Trophoblast cell (in vitro differentiated cells and primary cell): ENCODE results near the gene INVS.

Experiments used
- DNase-seq, 2 donors: peaks; one replicate each; pipeline ENCODE4 v3.0.0-alpha.2; 2016
- H2AFZ ChIP-seq: 2 replicates; pipeline ENCODE4 v1.6.1; 2013; ENCODE audit warnings: low read length, moderate library complexity, mild to moderate bottlenecking; ENCODE audit not compliant: insufficient read depth, poor library complexity
- H2AK5ac ChIP-seq: 2 replicates; pipeline ENCODE4 v1.6.1; 2013; ENCODE audit warnings: mild to moderate bottlenecking, low read length
- H2BK120ac ChIP-seq: 2 replicates; pipeline ENCODE4 v1.6.1; 2013; ENCODE audit warnings: low read length, mild to moderate bottlenecking, moderate library complexity; ENCODE audit not compliant: insufficient read depth, poor library complexity
- H2BK12ac ChIP-seq: 2 replicates; pipeline ENCODE4 v1.6.1; 2013; ENCODE audit warnings: mild to moderate bottlenecking, low read length, moderate library complexity
- H2BK5ac ChIP-seq: 2 replicates; pipeline ENCODE4 v1.6.1; 2013; ENCODE audit warnings: low read length, low read depth, moderate library complexity, mild to moderate bottlenecking; ENCODE audit not compliant: poor library complexity
- H3K14ac ChIP-seq: 2 replicates; pipeline ENCODE4 v1.6.1; 2013; ENCODE audit warnings: mild to moderate bottlenecking, low read length
- H3K18ac ChIP-seq: 2 replicates; pipeline ENCODE4 v1.6.1; 2013; ENCODE audit warnings: mild to moderate bottlenecking, low read length
- H3K23ac ChIP-seq: 2 replicates; pipeline ENCODE4 v1.6.1; 2013; ENCODE audit warnings: low read length
- H3K27ac ChIP-seq: 2 replicates; pipeline ENCODE4 v1.5.1; 2013; ENCODE audit warnings: low read depth, mild to moderate bottlenecking, inconsistent platforms, low read length, moderate library complexity
- H3K27me3 ChIP-seq: 2 replicates; pipeline ENCODE4 v1.6.1; 2013; ENCODE audit warnings: inconsistent platforms, mild to moderate bottlenecking, low read length, moderate library complexity; ENCODE audit not compliant: insufficient read depth
- H3K36me3 ChIP-seq, 2 experiments: 1 replicate in 1 of 2; 2 replicates in 1 of 2; pipeline ENCODE4 v1.6.1; 2013; ENCODE audit warnings: low read length in 2 of 2, mild to moderate bottlenecking in 2 of 2, moderate library complexity in 1 of 2; ENCODE audit not compliant: insufficient read depth in 2 of 2, control insufficient read depth in 1 of 2
- H3K4ac ChIP-seq: 2 replicates; pipeline ENCODE4 v1.6.1; 2013; ENCODE audit warnings: low read depth, mild to moderate bottlenecking, low read length, moderate library complexity
- H3K4me1 ChIP-seq, 2 experiments: 1 replicate in 1 of 2; 2 replicates in 1 of 2; pipeline ENCODE4 v1.6.1; 2013; ENCODE audit warnings: low read length in 2 of 2, mild to moderate bottlenecking in 2 of 2, moderate library complexity in 1 of 2; ENCODE audit not compliant: insufficient read depth in 2 of 2, control insufficient read depth in 1 of 2
- H3K4me2 ChIP-seq: 2 replicates; pipeline ENCODE4 v1.6.1; 2013; ENCODE audit warnings: inconsistent platforms, mild to moderate bottlenecking, low read length, moderate library complexity
- H3K4me3 ChIP-seq: 2 replicates; pipeline ENCODE4 v1.5.1; 2013; ENCODE audit warnings: mild to moderate bottlenecking, low read depth, low read length, inconsistent platforms
- H3K79me1 ChIP-seq: one replicate; pipeline ENCODE4 v1.6.1; 2013; ENCODE audit warnings: low read length
- H3K79me2 ChIP-seq: 2 replicates; pipeline ENCODE4 v1.6.1; 2013; ENCODE audit warnings: low read length, mild to moderate bottlenecking; ENCODE audit not compliant: control insufficient read depth, insufficient read depth, poor library complexity
- H3K9ac ChIP-seq: 2 replicates; pipeline ENCODE4 v1.6.1; 2013; ENCODE audit warnings: mild to moderate bottlenecking, low read length
- H3K9me3 ChIP-seq: 2 replicates; pipeline ENCODE4 v1.6.1; 2013; ENCODE audit warnings: low read depth, mild to moderate bottlenecking, control low read depth, inconsistent platforms, low read length; ENCODE audit not compliant: insufficient read depth
- H4K12ac ChIP-seq: 2 replicates; pipeline ENCODE4 v1.6.1; 2013; ENCODE audit warnings: low read depth, mild to moderate bottlenecking, low read length, moderate library complexity
- H4K8ac ChIP-seq: 2 replicates; pipeline ENCODE4 v1.6.1; 2013; ENCODE audit warnings: low read depth, mild to moderate bottlenecking, low read length, moderate library complexity
- H4K91ac ChIP-seq: one replicate; pipeline ENCODE4 v1.6.1; 2013; ENCODE audit warnings: low read depth, mild to moderate bottlenecking, low read length, moderate library complexity
- WGBS: extraction: QIAGEN DNeasy Blood & Tissue Kit; methylation state at CpG from one replicate; pipeline ENCODE4 v1.1.7; 2013; ENCODE audit warnings: missing lambda C conversion rate; ENCODE audit not compliant: insufficient read length, insufficient coverage; ENCODE audit errors: extremely low coverage; 5-methylcytosine and 5-hydroxymethylcytosine counted together

INVS gene

GRCh38 chr9:100213730-100214477 is 114.9 kb downstream of the INVS start:
- Histone ChIP-seq H3K14ac (no peak overlapping the region), H3K27me3 (no peaks in the 10 kb centered on the region), H3K9ac (no peak overlapping the region), H3K36me3 (no peaks in the 10 kb centered on the region), H3K4ac (no peak overlapping the region), H4K8ac (no peak overlapping the region), H2AK5ac (no peak overlapping the region), H2BK5ac (no peak overlapping the region), H3K18ac (no peak overlapping the region), H3K79me1 (peaks cover 3% of the 10 kb centered on the region), H2BK120ac (no peak overlapping the region), H4K91ac (no peak overlapping the region), H3K79me2 (no peaks in the 10 kb centered on the region), H3K9me3 (no peaks in the 10 kb centered on the region), H3K4me2 (no peak overlapping the region), H4K12ac (no peak overlapping the region), H2AFZ (no peak overlapping the region), H3K23ac (no peak overlapping the region), H3K27ac (no peak overlapping the region), H2BK12ac (no peak overlapping the region), H3K4me1 (peaks cover 4 to 6% of the 10 kb centered on the region in 2 experiments), H3K4me3 (no peak overlapping the region)
- WGBS = no CpG with 5 or more reads among the region's 5 CpGs
- peak; percentile 51 to 84 for DNase-seq

- Histone ChIP-seq H3K79me2 (no peaks in the 10 kb centered on the region), H3K18ac (no peak overlapping the region)
- no CpG with 5 or more reads among the region's 4 CpGs for WGBS
These were observed 117.2 kb downstream of the INVS start for GRCh38 chr9:100216178-100216787.

GRCh38 chr9:100217536-100217935 is 118.5 kb downstream of the INVS start:
- H2BK120ac ChIP-seq = no peak overlapping the region
- no peak overlapping the region for H3K27ac ChIP-seq
- H3K4ac ChIP-seq = no peak overlapping the region

More at GRCh38 chr9:100216178-100216787, 117.2 kb downstream of the INVS start:
- Histone ChIP-seq H2BK120ac (no peak overlapping the region), H2BK5ac (no peak overlapping the region), H3K4me3 (no peak overlapping the region), H3K27me3 (no peaks in the 10 kb centered on the region), H3K23ac (no peak overlapping the region), H3K27ac (no peak overlapping the region), H3K4me2 (no peak overlapping the region), H2BK12ac (no peak overlapping the region), H3K9ac (no peak overlapping the region), H3K9me3 (no peaks in the 10 kb centered on the region), H4K91ac (no peak overlapping the region), H3K36me3 (no peaks in the 10 kb centered on the region), H2AFZ (no peak overlapping the region), H3K79me1 (peaks cover 3% of the 10 kb centered on the region), H3K14ac (no peak overlapping the region), H3K4ac (no peak overlapping the region), H2AK5ac (no peak overlapping the region), H4K8ac (no peak overlapping the region), H4K12ac (no peak overlapping the region), H3K4me1 (peaks cover 4 to 6% of the 10 kb centered on the region in 2 experiments)
- DNase-seq = peak; percentile 23 to 71

DNA sequence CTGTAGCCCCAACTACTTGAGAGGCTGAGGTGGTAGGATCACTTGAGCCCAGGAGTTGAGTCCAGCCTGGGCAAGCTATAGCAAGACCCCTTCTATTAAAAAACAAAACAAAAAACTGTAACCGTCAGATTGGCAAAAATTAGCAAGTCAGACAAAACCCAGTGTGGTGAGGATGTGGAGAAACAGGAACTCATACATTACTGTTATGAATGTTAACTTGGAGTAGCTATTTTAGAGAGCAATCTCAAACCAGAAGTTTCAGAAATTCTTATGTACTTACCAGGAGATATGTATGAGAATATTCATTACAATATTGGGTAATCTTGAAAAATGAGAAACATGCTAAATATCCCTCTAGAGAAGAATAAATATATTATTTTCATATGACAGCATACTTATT is 120.3 kb downstream of the INVS start:
- H3K79me2 ChIP-seq = no peaks in the 10 kb centered on the region
- no peaks in the 10 kb centered on the region for H3K27me3 ChIP-seq
- no peak overlapping the region for H2BK120ac ChIP-seq
- H3K4me1 ChIP-seq = peaks cover 2 to 4% of the 10 kb centered on the region in 2 experiments
- H2AFZ ChIP-seq = no peak overlapping the region
- H3K4me2 ChIP-seq = no peak overlapping the region
- no peak overlapping the region for H2BK5ac ChIP-seq
- no peak for DNase-seq
- no peaks in the 10 kb centered on the region for H3K36me3 ChIP-seq
- no peak overlapping the region for H3K4me3 ChIP-seq
- H3K9me3 ChIP-seq = no peaks in the 10 kb centered on the region
- H3K27ac ChIP-seq = no peak overlapping the region
- no peak overlapping the region for H3K4ac ChIP-seq
- no peak overlapping the region for H3K23ac ChIP-seq
- H3K79me1 ChIP-seq = peaks cover 2% of the 10 kb centered on the region
- no peak overlapping the region for H3K18ac ChIP-seq
- WGBS = no CpG with 5 or more reads among the region's 1 CpG
- H4K8ac ChIP-seq = no peak overlapping the region
- no peak overlapping the region for H2BK12ac ChIP-seq
- no peak overlapping the region for H3K9ac ChIP-seq
- no peak overlapping the region for H4K91ac ChIP-seq
- H3K14ac ChIP-seq = no peak overlapping the region
- no peak overlapping the region for H4K12ac ChIP-seq
- no peak overlapping the region for H2AK5ac ChIP-seq

More at GRCh38 chr9:100217536-100217935, 118.5 kb downstream of the INVS start:
- Histone ChIP-seq H3K79me2 (no peaks in the 10 kb centered on the region), H4K8ac (no peak overlapping the region), H3K4me1 (peaks cover 4 to 6% of the 10 kb centered on the region in 2 experiments), H3K79me1 (peaks cover 3% of the 10 kb centered on the region), H3K4me3 (no peak overlapping the region), H3K36me3 (no peaks in the 10 kb centered on the region), H2AK5ac (no peak overlapping the region), H3K27me3 (no peaks in the 10 kb centered on the region), H3K9ac (no peak overlapping the region), H3K9me3 (no peaks in the 10 kb centered on the region), H3K14ac (no peak overlapping the region), H2BK5ac (no peak overlapping the region), H2BK12ac (no peak overlapping the region), H4K91ac (no peak overlapping the region), H4K12ac (no peak overlapping the region), H3K4me2 (no peak overlapping the region), H3K23ac (no peak overlapping the region), H3K18ac (no peak overlapping the region), H2AFZ (no peak overlapping the region)
- WGBS = no CpG with 5 or more reads among the region's 2 CpGs
- no peak for DNase-seq
